ENCODE measurements around the gene TASL.

GRCh38 chrX:30521440-30522182 is 56.0 kb downstream of the TASL start:
- TF ChIP-seq CTCF (IDR thresholded peaks at IDR 0.05) (no peak), POLR2AphosphoS5 (IDR thresholded peaks at IDR 0.05) (no peak), POLR2A (IDR thresholded peaks at IDR 0.05) (no peak)

Data from transverse colon (tissue), 4 donors.